HEK293 (cell line): Measurements from ENCODE around the gene PPBP.

Experiments
- CTCF ChIA-PET: fragments of 350-600 bp; formaldehyde crosslinking; extraction: SDS; loops from one replicate; lab custom pipeline; 2021; ENCODE audit warnings: antibody characterized with exemption; lab: Yijun Ruan, JAX
- POLR2A ChIA-PET: fragments of 300-600 bp; formaldehyde crosslinking; extraction: SDS; loops from one replicate; lab custom pipeline; 2020; ENCODE audit warnings: antibody characterized with exemption, inconsistent platforms; lab: Yijun Ruan, JAX
- H3K27ac ChIP-seq: fragments of 200-500 bp; sonication (Bioruptor generic); 2 replicates; pipeline ENCODE4 v1.5.1; 2014; ENCODE audit warnings: low read depth, low read length, control low read depth, inconsistent platforms; ENCODE audit errors: extremely low read depth
- H3K36me3 ChIP-seq, 2 experiments: fragments of 200-500 bp in 1 of 2; sonication (Bioruptor generic) in 1 of 2; 1 replicate in 1 of 2; 2 replicates in 1 of 2; pipeline ENCODE4 v1.5.1; 2014 to 2017; ENCODE audit warnings: inconsistent platforms in 2 of 2, low read length in 2 of 2; ENCODE audit not compliant: control insufficient read depth in 2 of 2, insufficient read depth in 1 of 2
- H3K4me1 ChIP-seq: fragments of 200-500 bp; sonication (Bioruptor generic); 2 replicates; pipeline ENCODE4 v1.5.1; 2014; ENCODE audit warnings: mild to moderate bottlenecking, low read length, inconsistent platforms; ENCODE audit not compliant: control insufficient read depth, insufficient read depth
- H3K4me3 ChIP-seq: 2 replicates; pipeline ENCODE4 v1.5.1; 2011; ENCODE audit warnings: low read depth, mild to moderate bottlenecking, control low read depth, low read length, moderate library complexity
- H3K9me3 ChIP-seq: fragments of 200-500 bp; sonication (Bioruptor generic); 2 replicates; pipeline ENCODE4 v1.5.1; 2014; ENCODE audit warnings: low read depth, low read length, inconsistent platforms; ENCODE audit not compliant: control insufficient read depth, insufficient read depth
- AEBP2 ChIP-seq: fragments of 450-650 bp; formaldehyde crosslinking; IDR thresholded peaks from 2 replicates; pipeline ENCODE4 v1.5.1; 2016; ENCODE audit warnings: missing biosample characterization, missing genetic modification characterization, borderline replicate concordance
- FEZF1 ChIP-seq: fragments of 450-650 bp; formaldehyde crosslinking; IDR thresholded peaks from 2 replicates; pipeline ENCODE4 v1.5.1; 2016; ENCODE audit warnings: missing biosample characterization, missing genetic modification characterization
- GFI1B ChIP-seq: fragments of 450-650 bp; formaldehyde crosslinking; IDR thresholded peaks from 2 replicates; pipeline ENCODE4 v1.5.1; 2016; ENCODE audit warnings: missing biosample characterization, missing genetic modification characterization
- GLIS2 ChIP-seq: fragments of 450-650 bp; formaldehyde crosslinking; IDR thresholded peaks from 2 replicates; pipeline ENCODE4 v1.5.1; 2016; ENCODE audit warnings: missing biosample characterization, missing genetic modification characterization
- KLF10 ChIP-seq: fragments of 450-650 bp; IDR thresholded peaks from 2 replicates; pipeline ENCODE4 v1.5.1; 2018; ENCODE audit warnings: missing biosample characterization, mild to moderate bottlenecking, missing genetic modification characterization
- KLF16 ChIP-seq: fragments of 450-650 bp; formaldehyde crosslinking; IDR thresholded peaks from 2 replicates; pipeline ENCODE4 v1.5.1; 2017; ENCODE audit warnings: missing biosample characterization, missing genetic modification characterization
- PRDM1 ChIP-seq: fragments of 450-650 bp; formaldehyde crosslinking; IDR thresholded peaks from 2 replicates; pipeline ENCODE4; 2016; ENCODE audit warnings: missing biosample characterization, missing genetic modification characterization
- SETDB1 ChIP-seq: IDR thresholded peaks from one replicate; pipeline ENCODE4 v1.6.1; 2017; ENCODE audit warnings: mild to moderate bottlenecking, low read length, moderate library complexity, mixed read lengths; ENCODE audit not compliant: insufficient read length
- ZBTB20 ChIP-seq: fragments of 450-650 bp; formaldehyde crosslinking; IDR thresholded peaks from 2 replicates; pipeline ENCODE4 v1.5.1; 2016; ENCODE audit warnings: missing biosample characterization, missing genetic modification characterization
- ZNF146 ChIP-seq: fragments of 450-650 bp; formaldehyde crosslinking; IDR thresholded peaks from 2 replicates; pipeline ENCODE4 v1.5.1; 2016; ENCODE audit warnings: missing biosample characterization, missing genetic modification characterization
- ZNF311 ChIP-seq: fragments of 450-650 bp; formaldehyde crosslinking; IDR thresholded peaks from 2 replicates; pipeline ENCODE4 v1.5.1; 2017; ENCODE audit warnings: missing biosample characterization, missing genetic modification characterization, borderline replicate concordance
- ZNF624 ChIP-seq: fragments of 450-650 bp; formaldehyde crosslinking; IDR thresholded peaks from 2 replicates; pipeline ENCODE4 v1.5.1; 2017; ENCODE audit warnings: missing biosample characterization, missing genetic modification characterization
- ZNF645 ChIP-seq: fragments of 450-650 bp; formaldehyde crosslinking; IDR thresholded peaks from 2 replicates; pipeline ENCODE4; 2016; ENCODE audit warnings: missing biosample characterization, missing genetic modification characterization
- ZNF660 ChIP-seq: fragments of 450-650 bp; IDR thresholded peaks from 2 replicates; pipeline ENCODE4 v1.5.1; 2018; ENCODE audit warnings: missing biosample characterization, mild to moderate bottlenecking, missing genetic modification characterization
- ZNF704 ChIP-seq: fragments of 450-650 bp; formaldehyde crosslinking; IDR thresholded peaks from 2 replicates; pipeline ENCODE4 v1.5.1; 2016; ENCODE audit warnings: missing biosample characterization, missing genetic modification characterization
- ZNF777 ChIP-seq: fragments of 450-650 bp; formaldehyde crosslinking; IDR thresholded peaks from 2 replicates; pipeline ENCODE4 v1.5.1; 2017; ENCODE audit warnings: missing biosample characterization, missing genetic modification characterization, borderline replicate concordance
- ZNF791 ChIP-seq: fragments of 450-650 bp; formaldehyde crosslinking; IDR thresholded peaks from 2 replicates; pipeline ENCODE4 v1.5.1; 2016; ENCODE audit warnings: missing biosample characterization, missing genetic modification characterization
- ZNF843 ChIP-seq: fragments of 450-650 bp; formaldehyde crosslinking; IDR thresholded peaks from 2 replicates; pipeline ENCODE4 v1.5.1; 2016; ENCODE audit warnings: missing biosample characterization, missing genetic modification characterization
- ZXDB ChIP-seq: fragments of 450-650 bp; formaldehyde crosslinking; IDR thresholded peaks from 2 replicates; pipeline ENCODE4 v1.5.1; 2016; ENCODE audit warnings: missing biosample characterization, missing genetic modification characterization
- TF ChIP-seq, protein P1 (sequence below): fragments of 450-650 bp; formaldehyde crosslinking; IDR thresholded peaks from 2 replicates; pipeline ENCODE4 v1.5.1; 2016; ENCODE audit warnings: missing biosample characterization, missing genetic modification characterization

The PPBP gene

DNA sequence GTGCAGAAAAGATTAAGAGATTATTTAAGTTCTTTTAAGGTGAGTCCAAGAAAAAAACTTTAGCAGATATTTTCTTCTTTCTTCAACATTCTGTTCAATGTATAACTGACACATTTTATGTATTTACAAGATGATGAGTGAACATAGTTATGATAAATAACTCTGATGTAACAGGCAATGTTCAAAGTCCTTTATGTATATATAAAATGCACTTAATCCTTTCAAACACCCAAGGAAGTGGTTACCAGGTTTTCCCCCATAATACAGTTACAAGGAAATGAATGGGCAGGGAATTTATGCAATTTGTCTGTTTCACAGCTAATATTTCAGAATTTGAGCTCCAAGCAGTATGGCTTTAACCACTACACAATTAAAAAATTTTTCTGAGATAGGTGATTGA is 42.3 kb upstream of the PPBP start:
- CTCF ChIA-PET = no interaction called here
- no peak overlapping the region for H3K4me3 ChIP-seq

DNA sequence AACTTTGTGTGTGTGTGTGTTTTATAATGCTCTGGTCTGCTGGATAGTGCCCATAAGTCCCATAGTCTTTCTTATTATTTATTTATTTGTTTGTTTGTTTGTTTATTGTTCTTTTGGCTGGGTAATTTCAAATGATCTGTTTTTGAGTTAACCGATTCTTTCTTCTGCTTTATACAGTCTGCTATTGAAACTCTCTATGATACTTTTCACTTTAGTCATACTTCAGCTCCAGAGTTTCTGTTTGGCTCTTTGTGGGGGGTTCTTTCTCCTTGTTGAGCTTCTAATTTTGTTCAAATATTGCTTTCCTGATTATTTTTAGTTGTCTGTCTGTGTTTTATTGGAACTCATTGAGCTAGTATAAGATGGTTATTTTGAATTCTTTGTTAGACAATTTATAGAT is 40.5 kb upstream of the PPBP start:
- Histone ChIP-seq H3K4me3 (no peak overlapping the region), H3K9me3 (no peaks in the 10 kb centered on the region), H3K36me3 (no peaks in the 10 kb centered on the region), H3K27ac (no peak overlapping the region), H3K4me1 (no peaks in the 10 kb centered on the region)
- ChIA-PET POLR2A (no interaction called here), CTCF (interaction anchor here (0.6 to 1.3 kb wide), 2 partner anchors 10 to 370 kb away, joined by 3 read pairs; partner anchors contain the start of gene CXCL3)
- TF ChIP-seq, protein P1, sequence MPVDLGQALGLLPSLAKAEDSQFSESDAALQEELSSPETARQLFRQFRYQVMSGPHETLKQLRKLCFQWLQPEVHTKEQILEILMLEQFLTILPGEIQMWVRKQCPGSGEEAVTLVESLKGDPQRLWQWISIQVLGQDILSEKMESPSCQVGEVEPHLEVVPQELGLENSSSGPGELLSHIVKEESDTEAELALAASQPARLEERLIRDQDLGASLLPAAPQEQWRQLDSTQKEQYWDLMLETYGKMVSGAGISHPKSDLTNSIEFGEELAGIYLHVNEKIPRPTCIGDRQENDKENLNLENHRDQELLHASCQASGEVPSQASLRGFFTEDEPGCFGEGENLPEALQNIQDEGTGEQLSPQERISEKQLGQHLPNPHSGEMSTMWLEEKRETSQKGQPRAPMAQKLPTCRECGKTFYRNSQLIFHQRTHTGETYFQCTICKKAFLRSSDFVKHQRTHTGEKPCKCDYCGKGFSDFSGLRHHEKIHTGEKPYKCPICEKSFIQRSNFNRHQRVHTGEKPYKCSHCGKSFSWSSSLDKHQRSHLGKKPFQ (tag by site-specific recombination) = no peak
- no peak for TF ChIP-seq ZNF645 (tag by site-specific recombination)
- TF ChIP-seq ZNF791 (tag by site-specific recombination) = no peak
- TF ChIP-seq ZNF777 (tag by site-specific recombination) = no peak
- TF ChIP-seq ZNF704 (tag by site-specific recombination) = no peak
- no peak for TF ChIP-seq ZXDB (tag by site-specific recombination)
- TF ChIP-seq ZNF660 (tag by site-specific recombination) = no peak
- no peak for TF ChIP-seq ZNF624 (tag by site-specific recombination)
- no peak for TF ChIP-seq GLIS2 (tag by site-specific recombination)
- TF ChIP-seq ZNF843 (tag by site-specific recombination) = no peak
- no peak for TF ChIP-seq AEBP2
- TF ChIP-seq SETDB1 = no peak
- no peak for TF ChIP-seq ZNF311 (tag by site-specific recombination)
- no peak for TF ChIP-seq GFI1B (tag by site-specific recombination)
- no peak for TF ChIP-seq FEZF1 (tag by site-specific recombination)
- TF ChIP-seq KLF10 (tag by site-specific recombination) = no peak
- TF ChIP-seq ZNF146 = no peak

More for the DNA sequence above, 42.3 kb upstream of the PPBP start:
- H3K4me1 ChIP-seq = no peaks in the 10 kb centered on the region
- TF ChIP-seq ZNF660 (tag by site-specific recombination) = no peak
- no peak for TF ChIP-seq PRDM1
- TF ChIP-seq ZBTB20 (tag by site-specific recombination) = no peak
- no peak for TF ChIP-seq KLF16 (tag by site-specific recombination)
- no peaks in the 10 kb centered on the region for H3K36me3 ChIP-seq
- H3K27ac ChIP-seq = no peak overlapping the region
- no peaks in the 10 kb centered on the region for H3K9me3 ChIP-seq
- POLR2A ChIA-PET = no interaction called here
